Activated CD8-positive, alpha-beta T cell treated with anti-CD3 and anti-CD28 coated beads for 36 hours (primary cell): ENCODE results near the gene SH3PXD2B. TPM values are rescaled to one million over a fixed set of nuclear protein-coding genes. Genes with fewer than 3 reads are reported as not detected.
"Not testable (repeated sequence)": the region's sequence is repeated elsewhere in the genome, so short reads cannot be mapped to it uniquely, and the experiment has no call there.

Experiments
- ATAC-seq: fragments of 200-7000 bp; cut with Tn5 transposase; one replicate; pipeline ENCODE4 v1.10.0; 2021; ENCODE audit warnings: mild to moderate bottlenecking, moderate library complexity
- CTCF ChIA-PET: fragments of 350-600 bp; sonication (Branson Sonifier 250); formaldehyde crosslinking; loops from one replicate; lab custom pipeline; 2021; ENCODE audit warnings: antibody characterized with exemption; lab: Charles Lee
- POLR2A ChIA-PET: fragments of 350-600 bp; sonication (Branson Sonifier 250); formaldehyde crosslinking; loops from one replicate; lab custom pipeline; 2021; ENCODE audit warnings: antibody characterized with exemption; lab: Charles Lee
- DNase-seq: peaks from one replicate; pipeline ENCODE4 v3.0.0-alpha.2; 2020
- H3K27ac Mint-ChIP-seq: one replicate; pipeline ENCODE4 v1.8.0; 2021; ENCODE audit warnings: mild to moderate bottlenecking, mixed read lengths
- H3K27me3 Mint-ChIP-seq: one replicate; pipeline ENCODE4 v1.8.0; 2021; ENCODE audit warnings: mixed read lengths
- H3K36me3 Mint-ChIP-seq: one replicate; pipeline ENCODE4 v1.8.0; 2021; ENCODE audit warnings: low read depth, mixed read lengths
- H3K4me1 Mint-ChIP-seq: one replicate; pipeline ENCODE4 v1.8.0; 2021; ENCODE audit warnings: low read depth, mixed read lengths
- H3K4me3 Mint-ChIP-seq: one replicate; pipeline ENCODE4 v1.8.0; 2021; ENCODE audit warnings: mild to moderate bottlenecking, moderate library complexity, mixed read lengths
- H3K9me3 Mint-ChIP-seq: one replicate; pipeline ENCODE4 v1.8.0; 2021; ENCODE audit warnings: mixed read lengths
- intact Hi-C: fragments of 100-400 bp; cut with micrococcal nuclease; formaldehyde crosslinking; loops from one replicate; pipeline ENCODE4 v1.10.0; 2022
- total RNA-seq, 2 experiments: library from RNA; stranded (reverse); gene quantifications; one replicate each; pipeline ENCODE4 v1.2.3, GENCODE V29; 2021
- TF ChIP-seq, protein P1 (sequence below): fragments of 200-600 bp; IDR thresholded peaks from one replicate; pipeline ENCODE4 v1.8.0; 2022; ENCODE audit warnings: antibody characterized with exemption, mild to moderate bottlenecking

The SH3PXD2B gene
- total RNA-seq, 2 experiments from 2014 or later: 0.38 to 0.47 TPM

DNA sequence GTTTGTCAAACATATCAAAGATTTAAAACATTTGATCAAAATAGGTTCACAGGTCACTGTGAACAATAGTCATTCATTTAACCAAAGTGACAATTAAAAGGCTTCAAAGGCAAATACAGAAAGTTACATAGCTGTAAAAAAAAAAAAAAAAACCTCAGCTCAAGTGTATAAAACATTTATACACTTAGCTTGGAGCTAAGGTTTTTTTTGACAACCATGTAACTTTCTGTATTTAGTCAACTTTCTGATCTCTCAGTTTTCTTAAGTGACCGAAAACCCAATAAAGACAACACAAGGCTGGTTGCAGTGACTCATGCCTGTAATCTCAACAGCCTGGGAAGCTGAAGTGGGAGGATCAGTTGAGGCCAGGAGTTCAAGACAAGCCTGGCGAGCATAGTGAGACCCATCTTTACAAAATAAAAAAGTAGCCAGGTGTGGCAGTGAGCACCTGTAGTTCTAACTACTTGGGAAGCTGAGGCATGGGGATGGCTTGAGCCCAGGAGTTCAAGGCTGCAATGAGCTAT lies 154.3 kb downstream of the SH3PXD2B start:
- no peak overlapping the region for H3K4me3 Mint-ChIP-seq
- CTCF ChIA-PET: interaction anchor here (1.2 kb wide), 1 partner anchor 151 kb away, joined by 3 read pairs; no protein-coding TSS in a partner anchor
- H3K4me1 Mint-ChIP-seq: no peaks in the 10 kb centered on the region
- POLR2A ChIA-PET: no interaction called here
- TF ChIP-seq, protein P1, sequence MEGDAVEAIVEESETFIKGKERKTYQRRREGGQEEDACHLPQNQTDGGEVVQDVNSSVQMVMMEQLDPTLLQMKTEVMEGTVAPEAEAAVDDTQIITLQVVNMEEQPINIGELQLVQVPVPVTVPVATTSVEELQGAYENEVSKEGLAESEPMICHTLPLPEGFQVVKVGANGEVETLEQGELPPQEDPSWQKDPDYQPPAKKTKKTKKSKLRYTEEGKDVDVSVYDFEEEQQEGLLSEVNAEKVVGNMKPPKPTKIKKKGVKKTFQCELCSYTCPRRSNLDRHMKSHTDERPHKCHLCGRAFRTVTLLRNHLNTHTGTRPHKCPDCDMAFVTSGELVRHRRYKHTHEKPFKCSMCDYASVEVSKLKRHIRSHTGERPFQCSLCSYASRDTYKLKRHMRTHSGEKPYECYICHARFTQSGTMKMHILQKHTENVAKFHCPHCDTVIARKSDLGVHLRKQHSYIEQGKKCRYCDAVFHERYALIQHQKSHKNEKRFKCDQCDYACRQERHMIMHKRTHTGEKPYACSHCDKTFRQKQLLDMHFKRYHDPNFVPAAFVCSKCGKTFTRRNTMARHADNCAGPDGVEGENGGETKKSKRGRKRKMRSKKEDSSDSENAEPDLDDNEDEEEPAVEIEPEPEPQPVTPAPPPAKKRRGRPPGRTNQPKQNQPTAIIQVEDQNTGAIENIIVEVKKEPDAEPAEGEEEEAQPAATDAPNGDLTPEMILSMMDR: no peak
- H3K27ac Mint-ChIP-seq: no peak overlapping the region
- intact Hi-C loops: loop anchor here (10.0 kb wide), 1 partner anchor 385 kb away; no protein-coding TSS in a partner anchor
- ATAC-seq: no peak
- no peak for DNase-seq
- no peaks in the 10 kb centered on the region for H3K9me3 Mint-ChIP-seq
- H3K27me3 Mint-ChIP-seq: peaks cover 6% of the 10 kb centered on the region
- H3K36me3 Mint-ChIP-seq: peaks cover 3% of the 10 kb centered on the region

DNA sequence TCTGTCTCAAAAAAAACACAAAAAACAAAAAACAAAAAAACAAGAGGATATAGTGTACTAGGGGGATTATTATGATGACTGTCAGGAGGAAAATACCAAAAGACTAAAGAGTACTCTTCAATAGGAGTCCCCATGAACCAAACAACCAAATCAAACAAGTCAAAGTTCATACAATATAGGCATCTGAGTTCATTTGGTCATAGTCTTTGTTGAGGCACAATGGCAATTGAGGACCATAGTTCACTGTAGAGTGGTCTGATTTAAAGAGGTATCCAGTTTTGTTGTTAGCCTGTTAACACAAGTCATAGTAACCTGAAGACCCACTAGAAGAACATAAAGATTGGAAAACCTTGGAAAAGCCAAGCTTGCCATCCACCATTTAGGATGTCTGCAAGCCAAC lies 159.5 kb downstream of the SH3PXD2B start:
- Mint-ChIP-seq H3K4me1 (no peaks in the 10 kb centered on the region), H3K27me3 (peaks cover 6% of the 10 kb centered on the region), H3K4me3 (no peak overlapping the region), H3K9me3 (no peaks in the 10 kb centered on the region), H3K27ac (no peak overlapping the region), H3K36me3 (no peaks in the 10 kb centered on the region)
- ChIA-PET CTCF (interaction anchor here (1.5 to 3.1 kb wide), 4 partner anchors 8 to 106 kb away, joined by 6 to 21 read pairs (median 10); partner anchors contain the start of genes STK10 and UBTD2), POLR2A (no interaction called here)
- TF ChIP-seq, protein P1: no peak
- ATAC-seq (no peak), DNase-seq (no peak)
- intact Hi-C loops: loop anchor here (10.0 kb wide), 1 partner anchor 380 kb away; no protein-coding TSS in a partner anchor

DNA sequence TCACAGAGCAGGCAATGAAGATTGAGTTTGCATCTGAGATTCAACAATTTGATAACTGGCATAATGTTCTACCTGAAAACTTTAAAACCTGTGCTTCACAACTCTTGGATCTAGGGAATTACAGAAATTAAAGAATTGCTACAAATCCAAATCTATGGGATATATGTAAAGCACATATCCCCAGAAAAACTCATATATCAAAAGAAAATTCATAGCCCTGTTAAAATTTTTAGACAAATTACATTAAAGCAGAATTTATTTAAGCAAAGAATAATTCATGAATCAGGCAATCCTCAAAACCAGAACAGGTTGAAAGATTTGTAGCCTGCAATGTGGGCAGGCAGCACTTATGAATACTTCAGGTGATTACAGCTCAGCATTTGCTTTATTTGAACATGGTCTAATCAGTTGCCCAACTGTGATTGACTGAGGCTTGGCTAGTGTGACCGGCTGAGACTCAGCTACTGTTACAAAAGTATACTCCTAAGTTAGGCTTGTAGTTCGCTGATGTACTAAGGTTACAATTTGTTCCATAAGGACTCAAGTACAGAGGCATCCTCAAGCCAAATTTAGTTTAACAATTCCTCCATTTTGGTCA lies 160.5 kb downstream of the SH3PXD2B start:
- H3K4me3 Mint-ChIP-seq: no peak overlapping the region
- ChIA-PET CTCF (interaction anchor here (0.7 to 3.1 kb wide), 28 partner anchors 9 to 381 kb away, joined by 3 to 22 read pairs (median 4); partner anchors contain the start of genes FBXW11, STK10 and UBTD2), POLR2A (interaction anchor here (0.9 to 1.1 kb wide), 2 partner anchors 9 to 287 kb away, joined by 3 to 5 read pairs; partner anchors contain the start of gene FBXW11)
- ATAC-seq (no peak), DNase-seq (no peak)
- intact Hi-C loops: loop anchor here (10.0 kb wide), 1 partner anchor 379 kb away; no protein-coding TSS in a partner anchor
- no peak overlapping the region for H3K27ac Mint-ChIP-seq
- no peaks in the 10 kb centered on the region for H3K36me3 Mint-ChIP-seq
- H3K4me1 Mint-ChIP-seq: no peaks in the 10 kb centered on the region
- TF ChIP-seq, protein P1: no peak
- peaks cover 6% of the 10 kb centered on the region for H3K27me3 Mint-ChIP-seq
- H3K9me3 Mint-ChIP-seq: no peaks in the 10 kb centered on the region

DNA sequence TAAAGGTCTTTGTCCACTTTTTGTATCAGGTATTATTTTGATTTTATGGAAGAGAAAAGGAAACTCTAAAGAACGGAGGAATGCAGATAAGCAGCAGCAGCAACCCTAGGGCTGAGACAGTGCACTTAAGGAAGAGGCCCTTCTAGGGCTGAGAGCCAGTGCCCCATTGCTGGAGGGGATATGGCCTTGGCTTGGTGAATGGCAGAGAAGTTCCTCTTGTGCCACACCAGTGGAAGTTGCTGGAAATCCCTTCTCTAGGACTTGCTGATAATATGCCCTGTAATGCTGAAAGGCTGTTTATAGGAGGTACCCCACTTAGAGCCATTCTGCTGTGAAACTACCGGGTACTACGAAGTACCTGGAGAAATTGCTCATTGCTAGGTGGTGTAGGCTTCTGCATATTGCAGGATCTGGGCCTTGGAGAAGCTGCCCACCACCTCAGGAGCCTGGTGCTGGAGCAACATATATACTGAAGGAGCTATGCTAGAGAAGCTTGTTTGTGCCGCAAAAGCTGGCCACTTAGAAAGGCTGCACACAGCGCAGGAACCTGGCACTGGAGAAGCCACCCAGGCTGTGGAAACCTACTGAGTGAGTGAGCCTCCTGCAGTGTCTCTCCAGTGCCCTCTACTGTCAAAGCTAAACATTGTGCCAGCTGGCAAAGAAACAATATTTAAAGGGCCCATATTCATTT lies 161.1 kb downstream of the SH3PXD2B start:
- peak; percentile 100 for ATAC-seq
- H3K9me3 Mint-ChIP-seq: no peaks in the 10 kb centered on the region
- H3K4me3 Mint-ChIP-seq: no peak overlapping the region
- intact Hi-C loops: loop anchor here (10.0 kb wide), 1 partner anchor 378 kb away; no protein-coding TSS in a partner anchor
- H3K4me1 Mint-ChIP-seq: no peaks in the 10 kb centered on the region
- POLR2A ChIA-PET: interaction anchor here (0.9 to 1.1 kb wide), 2 partner anchors 8 to 287 kb away, joined by 3 to 5 read pairs; partner anchors contain the start of gene FBXW11
- peaks cover 6% of the 10 kb centered on the region for H3K27me3 Mint-ChIP-seq
- TF ChIP-seq, protein P1: peak; percentile 84
- no peak overlapping the region for H3K27ac Mint-ChIP-seq
- CTCF ChIA-PET: interaction anchor here (0.5 to 3.1 kb wide), 31 partner anchors 8 to 380 kb away, joined by 3 to 22 read pairs (median 4); partner anchors contain the start of genes FBXW11, STK10 and UBTD2
- peak; percentile 76 for DNase-seq
- no peaks in the 10 kb centered on the region for H3K36me3 Mint-ChIP-seq

DNA sequence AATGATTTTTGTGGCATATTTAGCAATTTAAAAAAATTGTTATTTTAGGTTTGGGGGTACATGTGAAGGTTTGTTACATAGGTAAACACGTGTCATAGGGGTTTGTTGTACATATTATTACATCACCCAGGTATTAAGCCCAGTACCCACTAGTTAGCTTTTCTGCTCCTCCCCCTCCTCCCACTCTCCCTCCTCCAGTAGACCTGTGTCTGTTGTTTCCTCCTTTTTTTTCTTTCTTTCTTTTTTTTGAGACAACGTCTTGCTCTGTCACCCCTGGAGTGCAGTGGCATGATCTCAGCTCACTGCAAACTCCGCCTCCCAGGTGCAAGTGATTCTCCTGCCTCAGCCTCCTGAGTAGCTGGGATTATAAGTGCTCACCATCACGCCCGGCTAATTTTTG lies 162.5 kb downstream of the SH3PXD2B start:
- ChIA-PET CTCF (interaction anchor here (0.8 to 2.7 kb wide), 8 partner anchors 9 to 284 kb away, joined by 3 to 7 read pairs (median 3); partner anchors contain the start of gene STK10), POLR2A (interaction anchor here (1.5 kb wide), 1 partner anchor 103 kb away, joined by 3 read pairs; the partner anchor contains the start of gene STK10)
- intact Hi-C loops: loop anchor here (10.0 kb wide), 1 partner anchor 377 kb away; no protein-coding TSS in a partner anchor
- H3K9me3 Mint-ChIP-seq, H3K4me1 Mint-ChIP-seq, ATAC-seq, DNase-seq, H3K27me3 Mint-ChIP-seq, H3K36me3 Mint-ChIP-seq, H3K4me3 Mint-ChIP-seq, H3K27ac Mint-ChIP-seq: not testable (repeated sequence)
